Measurements from ENCODE around the gene P2RY8. TPM values are rescaled to one million over a fixed set of nuclear protein-coding genes. Genes with fewer than 3 reads are reported as not detected.

Gene P2RY8
- total and polyA plus RNA-seq, 4 donors, result 0.51 to 8.3 (median 4.4) TPM

- Histone ChIP-seq H3K27ac (ENCODE audit: low read depth in 1 of 2, low read length in 1 of 2) (no peak overlapping the region), H3K9ac (ENCODE audit: insufficient read depth in 1 of 2, low read length in 2 of 2) (no peak overlapping the region), H3K27me3 (ENCODE audit: control insufficient read depth in 3 of 3, insufficient read depth in 3 of 3, low read length in 2 of 3) (no peaks in the 10 kb centered on the region), H3K36me3 (ENCODE audit: control insufficient read depth in 4 of 4, insufficient read depth in 4 of 4, low read length in 4 of 4) (peaks cover 0 to 5% (median 4%) of the 10 kb centered on the region in 4 donors), H3K9me3 (ENCODE audit: control insufficient read depth in 4 of 4, insufficient read depth in 3 of 4, low read length in 3 of 4) (peaks cover 0 to 11% (median 6%) of the 10 kb centered on the region in 4 donors), H3K4me3 (no peak overlapping the region), H3K4me1 (ENCODE audit: control insufficient read depth in 5 of 5, insufficient read depth in 5 of 5, low read length in 5 of 5) (no peaks in the 10 kb centered on the region)
- peak in 1 of 3 donors; percentile 4 for DNase-seq
- 97 to 99% methylated on average over 19 of the region's 19 CpGs for WGBS, 2 donors
- no peak for TF ChIP-seq CTCF (IDR thresholded peaks at IDR 0.05; ENCODE audit: control extremely low read depth, extremely low read depth)
- no peak for ATAC-seq (ENCODE audit: insufficient read depth, low FRiP score)
Observed at GRCh38 chrX:1444561-1445500, 92.2 kb downstream of the P2RY8 start.

- Histone ChIP-seq H3K4me1 (ENCODE audit: control insufficient read depth in 5 of 5, insufficient read depth in 5 of 5, low read length in 5 of 5) (no peaks in the 10 kb centered on the region), H3K27me3 (ENCODE audit: control insufficient read depth in 3 of 3, insufficient read depth in 3 of 3, low read length in 2 of 3) (no peaks in the 10 kb centered on the region), H3K36me3 (ENCODE audit: control insufficient read depth in 4 of 4, insufficient read depth in 4 of 4, low read length in 4 of 4) (peaks cover 3 to 11% (median 7%) of the 10 kb centered on the region in 4 donors), H3K4me3 (no peak overlapping the region), H3K27ac (ENCODE audit: low read depth in 1 of 2, low read length in 1 of 2) (no peak overlapping the region), H3K9me3 (ENCODE audit: control insufficient read depth in 4 of 4, insufficient read depth in 3 of 4, low read length in 3 of 4) (peaks cover 0 to 11% (median 6%) of the 10 kb centered on the region in 4 donors), H3K9ac (ENCODE audit: insufficient read depth in 1 of 2, low read length in 2 of 2) (no peak overlapping the region)
- WGBS, 2 donors, result 89 to 90% methylated on average over 26 of the region's 26 CpGs
- DNase-seq (peak in 1 of 3 donors; percentile 4), ATAC-seq (ENCODE audit: insufficient read depth, low FRiP score) (no peak)
- TF ChIP-seq CTCF (IDR thresholded peaks at IDR 0.05; ENCODE audit: control extremely low read depth, extremely low read depth), result no peak
Observed at GRCh38 chrX:1443496-1444075, 93.4 kb downstream of the P2RY8 start.

GRCh38 chrX:1442724-1443367 lies 94.1 kb downstream of the P2RY8 start:
- peaks cover 0 to 8% (median 6%) of the 10 kb centered on the region in 4 donors for H3K9me3 ChIP-seq (ENCODE audit: control insufficient read depth in 4 of 4, insufficient read depth in 3 of 4, low read length in 3 of 4)
- no peaks in the 10 kb centered on the region for H3K4me1 ChIP-seq (ENCODE audit: control insufficient read depth in 5 of 5, insufficient read depth in 5 of 5, low read length in 5 of 5)
- WGBS, 2 donors, result 90 to 91% methylated on average over 34 to 35 of the region's 38 CpGs
- DNase-seq (peak in 1 of 3 donors; percentile 6), ATAC-seq (ENCODE audit: insufficient read depth, low FRiP score) (no peak)
- H3K36me3 ChIP-seq (ENCODE audit: control insufficient read depth in 4 of 4, insufficient read depth in 4 of 4, low read length in 4 of 4), result peaks cover under 1 to 16% (median 11%) of the 10 kb centered on the region in 4 donors
- H3K27me3 ChIP-seq (ENCODE audit: control insufficient read depth in 3 of 3, insufficient read depth in 3 of 3, low read length in 2 of 3), result no peaks in the 10 kb centered on the region
- no peak overlapping the region for H3K27ac ChIP-seq (ENCODE audit: low read depth in 1 of 2, low read length in 1 of 2)
- H3K9ac ChIP-seq (ENCODE audit: insufficient read depth in 1 of 2, low read length in 2 of 2), result no peak overlapping the region
- no peak for TF ChIP-seq CTCF (IDR thresholded peaks at IDR 0.05; ENCODE audit: control extremely low read depth, extremely low read depth)
- H3K4me3 ChIP-seq, result no peak overlapping the region
